ENCODE measurements around the gene LILRB3.
"Not testable (repeated sequence)": the region's sequence is repeated elsewhere in the genome, so short reads cannot be mapped to it uniquely, and the experiment has no call there.

Gene LILRB3

GRCh38 chr19:54209811-54210494 is 12.9 kb downstream of the LILRB3 start:
- DNase-seq (ENCODE audit: low read depth) = no peak

- DNase-seq (ENCODE audit: low read depth) = no peak
Observed at GRCh38 chr19:54209058-54209810, 13.6 kb downstream of the LILRB3 start.

- DNase-seq (ENCODE audit: low read depth) = no peak
Observed at GRCh38 chr19:54208784-54209057, 14.1 kb downstream of the LILRB3 start.

GRCh38 chr19:54207983-54208783 is 14.6 kb downstream of the LILRB3 start:
- no peak for DNase-seq (ENCODE audit: low read depth)

GRCh38 chr19:54207676-54207982 is 15.2 kb downstream of the LILRB3 start:
- no peak for DNase-seq (ENCODE audit: low read depth)

- DNase-seq (ENCODE audit: low read depth) = not testable (repeated sequence)
Observed at GRCh38 chr19:54207193-54207592, 15.6 kb downstream of the LILRB3 start.

- no peak for DNase-seq (ENCODE audit: low read depth)
Observed at GRCh38 chr19:54206831-54207177, 16.0 kb downstream of the LILRB3 start.

- DNase-seq (ENCODE audit: low read depth) = no peak
Observed at GRCh38 chr19:54206030-54206830, 16.6 kb downstream of the LILRB3 start.

- no peak for DNase-seq (ENCODE audit: low read depth)
Observed at GRCh38 chr19:54204767-54205468, 17.9 kb downstream of the LILRB3 start.

- DNase-seq (ENCODE audit: low read depth) = no peak
Observed at GRCh38 chr19:54203151-54203611, 19.6 kb downstream of the LILRB3 start.

GRCh38 chr19:54201980-54202379 is 20.8 kb downstream of the LILRB3 start:
- DNase-seq (ENCODE audit: low read depth) = no peak

GRCh38 chr19:54201172-54201701 is 21.6 kb downstream of the LILRB3 start:
- DNase-seq (ENCODE audit: low read depth) = no peak

- no peak for DNase-seq (ENCODE audit: low read depth)
Observed at GRCh38 chr19:54199401-54199800, 23.4 kb downstream of the LILRB3 start.

- DNase-seq (ENCODE audit: low read depth) = no peak
Observed at GRCh38 chr19:54197121-54197520, 25.7 kb downstream of the LILRB3 start.

GRCh38 chr19:54196536-54196935 is 26.3 kb downstream of the LILRB3 start:
- DNase-seq (ENCODE audit: low read depth) = no peak

GRCh38 chr19:54194463-54194862 is 28.3 kb downstream of the LILRB3 start:
- DNase-seq (ENCODE audit: low read depth) = not testable (repeated sequence)

GRCh38 chr19:54193011-54193410 is 29.8 kb downstream of the LILRB3 start:
- DNase-seq (ENCODE audit: low read depth) = no peak

GRCh38 chr19:54191811-54192453 is 30.9 kb downstream of the LILRB3 start:
- DNase-seq (ENCODE audit: low read depth) = no peak

- DNase-seq (ENCODE audit: low read depth) = peak; percentile 81
Observed at GRCh38 chr19:54191011-54191810, 31.6 kb downstream of the LILRB3 start, which contains the start of gene TSEN34. TSS of gene TSEN34 (plus strand) at chr19:54191308. CDS start at chr19:54191365, 57 bp downstream.

GRCh38 chr19:54190503-54191010 is 32.2 kb downstream of the LILRB3 start:
- peak; percentile 100 for DNase-seq (ENCODE audit: low read depth)

All from activated T-cell treated with anti-CD3 and anti-CD28 coated beads for 1 hour (primary cell).